Caco-2 (cell line): ENCODE results near the gene AP4S1. TPM values are rescaled to one million over a fixed set of nuclear protein-coding genes. Genes with fewer than 3 reads are reported as not detected.

Experiments used
- BruUV-seq: library from RNA; stranded (reverse); fragments of 400-500 nt; replicated peaks from 2 replicates; lab custom pipeline; 2021; lab: Mats Ljungman, UMichigan
- CTCF ChIA-PET: fragments of 300-600 bp; sonication (Branson Sonifier 250); formaldehyde crosslinking; loops from one replicate; lab custom pipeline; 2022; ENCODE audit warnings: antibody characterized with exemption; lab: Charles Lee
- POLR2A ChIA-PET: fragments of 300-600 bp; sonication (Branson Sonifier 250); formaldehyde crosslinking; loops from one replicate; lab custom pipeline; 2022; ENCODE audit warnings: antibody characterized with exemption; lab: Charles Lee
- DNase-seq, 2 experiments: peaks; one replicate each; pipeline versions ENCODE4 v3.0.0 to v3.0.0-alpha.2; 2020 to 2022
- H3K27me3 ChIP-seq: replicated peaks from 2 replicates; pipeline ENCODE4 v1.6.0; 2011; ENCODE audit warnings: low read length; ENCODE audit not compliant: control insufficient read depth, insufficient read depth
- H3K36me3 ChIP-seq: 2 replicates; pipeline ENCODE4 v1.5.1; 2011; ENCODE audit warnings: low read length; ENCODE audit not compliant: control insufficient read depth, insufficient read depth
- H3K4me1 ChIP-seq: fragments of 250-450 bp; sonication (Bioruptor Pico); 2 replicates; pipeline ENCODE4 v1.5.1; 2020; ENCODE audit warnings: mild to moderate bottlenecking
- H3K4me3 ChIP-seq: 2 replicates; pipeline ENCODE4 v1.5.1; 2011; ENCODE audit warnings: low read depth, mild to moderate bottlenecking, control low read depth, low read length
- H3K9me3 ChIP-seq: fragments of 250-450 bp; sonication (Bioruptor Pico); 2 replicates; pipeline ENCODE4 v1.5.1; 2020; ENCODE audit warnings: mild to moderate bottlenecking, moderate library complexity
- H3K27ac Mint-ChIP-seq: one replicate; pipeline ENCODE4 v1.8.0; 2022; ENCODE audit warnings: mixed read lengths; ENCODE audit not compliant: unreplicated experiment
- H3K27me3 Mint-ChIP-seq: one replicate; pipeline ENCODE4 v1.8.0; 2022; ENCODE audit warnings: mixed read lengths; ENCODE audit not compliant: insufficient read depth, unreplicated experiment
- H3K36me3 Mint-ChIP-seq: one replicate; pipeline ENCODE4 v1.8.0; 2022; ENCODE audit warnings: mild to moderate bottlenecking, mixed read lengths; ENCODE audit not compliant: insufficient read depth, unreplicated experiment
- H3K4me1 Mint-ChIP-seq: one replicate; pipeline ENCODE4 v1.8.0; 2022; ENCODE audit warnings: low read depth, mixed read lengths; ENCODE audit not compliant: unreplicated experiment
- H3K4me3 Mint-ChIP-seq: one replicate; pipeline ENCODE4 v1.8.0; 2022; ENCODE audit warnings: mild to moderate bottlenecking, moderate library complexity, mixed read lengths; ENCODE audit not compliant: unreplicated experiment
- H3K9me3 Mint-ChIP-seq: one replicate; pipeline ENCODE4 v1.8.0; 2022; ENCODE audit warnings: mixed read lengths; ENCODE audit not compliant: unreplicated experiment
- intact Hi-C: fragments of 100-400 bp; cut with micrococcal nuclease; formaldehyde crosslinking; loops from one replicate; pipeline ENCODE4 v1.10.0; 2022; ENCODE audit not compliant: unreplicated experiment
- total RNA-seq: library from RNA; stranded (reverse); gene quantifications from 2 replicates; pipeline ENCODE4 v1.2.3, GENCODE V29; 2022
- TF ChIP-seq, protein P1 (sequence below), 2 experiments: fragments of 200-600 bp in 1 of 2; IDR thresholded peaks; 1 replicate in 1 of 2; 2 replicates in 1 of 2; pipeline versions ENCODE4 v1.5.1 to v1.8.0; 2011 to 2022; ENCODE audit warnings: antibody characterized with exemption in 1 of 2, control low read depth in 1 of 2, inconsistent platforms in 1 of 2, low read depth in 1 of 2, low read length in 1 of 2, mild to moderate bottlenecking in 1 of 2, moderate library complexity in 1 of 2; ENCODE audit not compliant: insufficient read depth in 1 of 2, severe bottlenecking in 1 of 2, unreplicated experiment in 1 of 2

Gene AP4S1
- total RNA-seq, 1 experiment from 2014 or later = 13.2 TPM

- no peak overlapping the region for H3K4me3 Mint-ChIP-seq
- POLR2A ChIA-PET = no interaction called here
- no peak overlapping the region for H3K4me3 ChIP-seq
These were observed 45.7 kb downstream of the AP4S1 start for GRCh38 chr14:31071151-31071550.

DNA sequence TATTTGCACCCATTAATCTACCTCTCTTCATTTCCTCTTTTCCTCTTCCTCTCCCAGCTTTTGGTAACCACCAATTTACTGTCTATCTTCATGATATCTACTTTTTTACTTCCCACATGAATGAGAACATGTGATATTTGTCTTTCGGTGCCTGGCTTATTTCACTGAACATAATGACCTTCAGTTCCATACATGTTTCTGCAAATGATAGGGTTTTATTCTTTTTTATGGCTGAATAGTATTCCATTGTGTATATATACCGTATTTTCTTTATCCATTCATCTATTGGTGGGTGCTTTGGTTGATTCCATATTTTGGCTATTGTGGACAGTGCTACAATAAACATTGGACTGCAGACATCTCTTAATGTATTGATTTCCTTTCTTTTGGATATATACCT lies 49.7 kb downstream of the AP4S1 start:
- H3K4me1 ChIP-seq = no peaks in the 10 kb centered on the region
- ChIA-PET CTCF (no interaction called here), POLR2A (interaction anchor here (0.6 kb wide), 1 partner anchor 88 kb away, joined by 4 read pairs; no protein-coding TSS in a partner anchor)
- no peak overlapping the region for H3K4me3 Mint-ChIP-seq
- no peaks in the 10 kb centered on the region for H3K36me3 ChIP-seq
- no peaks in the 10 kb centered on the region for H3K27me3 Mint-ChIP-seq
- intact Hi-C loops = no loop called here
- no peak overlapping the region for H3K27ac Mint-ChIP-seq
- DNase-seq = no peak
- no TSS peak for BruUV-seq
- no peak overlapping the region for H3K4me3 ChIP-seq
- no peaks in the 10 kb centered on the region for H3K9me3 ChIP-seq
- TF ChIP-seq, protein P1, sequence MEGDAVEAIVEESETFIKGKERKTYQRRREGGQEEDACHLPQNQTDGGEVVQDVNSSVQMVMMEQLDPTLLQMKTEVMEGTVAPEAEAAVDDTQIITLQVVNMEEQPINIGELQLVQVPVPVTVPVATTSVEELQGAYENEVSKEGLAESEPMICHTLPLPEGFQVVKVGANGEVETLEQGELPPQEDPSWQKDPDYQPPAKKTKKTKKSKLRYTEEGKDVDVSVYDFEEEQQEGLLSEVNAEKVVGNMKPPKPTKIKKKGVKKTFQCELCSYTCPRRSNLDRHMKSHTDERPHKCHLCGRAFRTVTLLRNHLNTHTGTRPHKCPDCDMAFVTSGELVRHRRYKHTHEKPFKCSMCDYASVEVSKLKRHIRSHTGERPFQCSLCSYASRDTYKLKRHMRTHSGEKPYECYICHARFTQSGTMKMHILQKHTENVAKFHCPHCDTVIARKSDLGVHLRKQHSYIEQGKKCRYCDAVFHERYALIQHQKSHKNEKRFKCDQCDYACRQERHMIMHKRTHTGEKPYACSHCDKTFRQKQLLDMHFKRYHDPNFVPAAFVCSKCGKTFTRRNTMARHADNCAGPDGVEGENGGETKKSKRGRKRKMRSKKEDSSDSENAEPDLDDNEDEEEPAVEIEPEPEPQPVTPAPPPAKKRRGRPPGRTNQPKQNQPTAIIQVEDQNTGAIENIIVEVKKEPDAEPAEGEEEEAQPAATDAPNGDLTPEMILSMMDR (IDR thresholded peaks at IDR 0.05; ENCODE audit: insufficient read depth in 1 of 2, low read depth in 1 of 2, low read length in 1 of 2, severe bottlenecking in 1 of 2, unreplicated experiment in 1 of 2) = no peak
- no peaks in the 10 kb centered on the region for H3K36me3 Mint-ChIP-seq
- H3K4me1 Mint-ChIP-seq = no peaks in the 10 kb centered on the region
- H3K9me3 Mint-ChIP-seq = no peaks in the 10 kb centered on the region
- no peaks in the 10 kb centered on the region for H3K27me3 ChIP-seq

More at GRCh38 chr14:31071151-31071550, 45.7 kb downstream of the AP4S1 start:
- H3K9me3 Mint-ChIP-seq = no peaks in the 10 kb centered on the region
- H3K9me3 ChIP-seq = no peaks in the 10 kb centered on the region
- no peaks in the 10 kb centered on the region for H3K4me1 ChIP-seq
- no peaks in the 10 kb centered on the region for H3K4me1 Mint-ChIP-seq
- BruUV-seq = no TSS peak
- TF ChIP-seq, protein P1 (IDR thresholded peaks at IDR 0.05; ENCODE audit: insufficient read depth in 1 of 2, low read depth in 1 of 2, low read length in 1 of 2, severe bottlenecking in 1 of 2, unreplicated experiment in 1 of 2) = no peak
- CTCF ChIA-PET = no interaction called here
- intact Hi-C loops = no loop called here
- DNase-seq = no peak
- H3K36me3 ChIP-seq = no peaks in the 10 kb centered on the region
- no peaks in the 10 kb centered on the region for H3K27me3 ChIP-seq
- no peaks in the 10 kb centered on the region for H3K27me3 Mint-ChIP-seq
- no peaks in the 10 kb centered on the region for H3K36me3 Mint-ChIP-seq
- H3K27ac Mint-ChIP-seq = no peak overlapping the region

GRCh38 chr14:31078766-31079165 lies 53.3 kb downstream of the AP4S1 start:
- no peaks in the 10 kb centered on the region for H3K9me3 ChIP-seq
- CTCF ChIA-PET = no interaction called here
- no peaks in the 10 kb centered on the region for H3K36me3 Mint-ChIP-seq
- H3K27ac Mint-ChIP-seq = no peak overlapping the region
- H3K4me1 ChIP-seq = no peaks in the 10 kb centered on the region
- H3K9me3 Mint-ChIP-seq = no peaks in the 10 kb centered on the region
- intact Hi-C loops = no loop called here
- H3K4me1 Mint-ChIP-seq = no peaks in the 10 kb centered on the region
- POLR2A ChIA-PET = no interaction called here
- no peaks in the 10 kb centered on the region for H3K36me3 ChIP-seq
- H3K27me3 Mint-ChIP-seq = no peaks in the 10 kb centered on the region
- TF ChIP-seq, protein P1 (IDR thresholded peaks at IDR 0.05; ENCODE audit: insufficient read depth in 1 of 2, low read depth in 1 of 2, low read length in 1 of 2, severe bottlenecking in 1 of 2, unreplicated experiment in 1 of 2) = no peak
- no peaks in the 10 kb centered on the region for H3K27me3 ChIP-seq
- no TSS peak for BruUV-seq
- H3K4me3 Mint-ChIP-seq = no peak overlapping the region
- H3K4me3 ChIP-seq = no peak overlapping the region
- DNase-seq = no peak
